ENCODE measurements around the gene BTRC. TPM values are rescaled to one million over a fixed set of nuclear protein-coding genes. Genes with fewer than 3 reads are reported as not detected.

BTRC gene
- total and polyA plus RNA-seq, 10 of the 15 experiments (the other 5 are each of a cell fraction or from before 2014, with no cell fraction given) = 2.2 to 18.6 (median 8.6) TPM

- CTCF ChIA-PET = no interaction called here
- Histone ChIP-seq H3K4me1 (ENCODE audit: control insufficient read depth, insufficient read depth, low read length) (no peaks in the 10 kb centered on the region), H4K20me1 (ENCODE audit: control insufficient read depth, insufficient read depth) (no peaks in the 10 kb centered on the region), H3K9ac (ENCODE audit: control insufficient read depth, insufficient read depth, low read length) (no peak overlapping the region), H3K4me2 (ENCODE audit: control insufficient read depth, insufficient read depth) (no peak overlapping the region), H3K36me3 (ENCODE audit: control insufficient read depth in 2 of 2, insufficient read depth in 2 of 2, low read length in 1 of 2) (no peaks in the 10 kb centered on the region), H3K27ac (ENCODE audit: control insufficient read depth, insufficient read depth) (no peak overlapping the region), H3K4me3 (no peak overlapping the region), H3K79me2 (ENCODE audit: control insufficient read depth, insufficient read depth, low read length) (no peaks in the 10 kb centered on the region), H2AFZ (ENCODE audit: control insufficient read depth, low read depth, low read length) (no peak overlapping the region), H3K27me3 (replicated peaks in 1 of 2; ENCODE audit: control insufficient read depth in 2 of 2, insufficient read depth in 2 of 2, low read length in 1 of 2) (no peaks in the 10 kb centered on the region), H3K9me3 (replicated peaks; ENCODE audit: control insufficient read depth, insufficient read depth, low read length) (no peaks in the 10 kb centered on the region)
- no peak for FAIRE-seq
- TF ChIP-seq SMARCA5 (IDR thresholded peaks at IDR 0.05) (no peak), ZBTB33 (IDR thresholded peaks at IDR 0.05) (no peak), TAF1 (IDR thresholded peaks at IDR 0.05; ENCODE audit: borderline replicate concordance, low read depth, low read length) (no peak), BHLHE40 (IDR thresholded peaks at IDR 0.05; ENCODE audit: borderline replicate concordance in 1 of 2, low read depth in 2 of 2, low read length in 1 of 2) (no peak), POU2F2 (IDR thresholded peaks at IDR 0.05; ENCODE audit: borderline replicate concordance, low read depth, low read length) (no peak), CREM (IDR thresholded peaks at IDR 0.05; ENCODE audit: low read depth) (no peak), MTA2 (IDR thresholded peaks at IDR 0.05; ENCODE audit: low read depth) (no peak)
- no peak for DNase-seq (ENCODE audit: low read depth, low spot score)
- POLR2A ChIA-PET = no interaction called here
- WGBS (ENCODE audit: insufficient coverage, insufficient replicate concordance, low lambda C conversion rate, missing lambda C conversion rate) = 57% methylated on average over 2 of the region's 2 CpGs
- SMC1A ChIA-PET (ENCODE audit: uncharacterized antibody, unreplicated experiment) = interaction anchor here (1.8 kb wide), 1 partner anchor 13 kb away, joined by 5 read pairs; no protein-coding TSS in a partner anchor
- no peak for ATAC-seq
- RAD21 ChIA-PET (ENCODE audit: unreplicated experiment) = interaction anchor here (1.5 kb wide), 1 partner anchor 271 kb away, joined by 6 read pairs; no protein-coding TSS in a partner anchor
- BruUV-seq (replicated peaks) = no TSS peak
- intact Hi-C loops (cut with micrococcal nuclease; ENCODE audit: unreplicated experiment) = loop anchor here (5.0 kb wide), 1 partner anchor 300 kb away; no protein-coding TSS in a partner anchor
- in situ Hi-C loops (cut with MboI) = loop anchor here (5.0 kb wide), 2 partner anchors 295 to 360 kb away; no protein-coding TSS in a partner anchor
These were observed 218.8 kb downstream of the BTRC start for GRCh38 chr10:101572785-101573184.

All from GM12878 (cell line).